HG03571 (cell line): ENCODE measurements around the gene PLSCR3.

Experiments used
- ATAC-seq: cut with Tn5 transposase; IDR thresholded peaks from one replicate; pipeline ENCODE4 v1.9.1; 2021; ENCODE audit not compliant: unreplicated experiment

The PLSCR3 gene

DNA sequence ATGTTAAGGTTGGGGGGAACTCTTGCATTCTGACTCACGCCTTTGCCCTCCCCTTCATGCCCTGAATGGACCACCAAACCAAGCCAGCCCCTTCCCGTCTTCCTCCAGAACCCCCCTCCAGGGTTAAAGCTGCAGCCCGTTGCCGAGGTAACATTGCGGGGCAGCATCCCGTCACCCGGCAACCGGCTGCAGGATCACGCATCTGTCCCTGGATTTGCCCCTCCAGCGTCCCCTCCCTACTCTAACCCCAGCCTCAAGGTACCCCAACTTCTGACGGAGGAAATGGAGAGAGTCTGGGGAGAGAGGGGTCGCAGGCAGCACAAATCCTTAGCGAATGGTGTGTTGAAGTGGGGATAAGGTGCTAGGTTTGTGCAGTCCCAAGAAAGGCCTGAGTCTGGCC lies 12.8 kb upstream of the PLSCR3 start:
- ATAC-seq = no peak

- no peak for ATAC-seq
These were observed 12.0 kb upstream of the PLSCR3 start for GRCh38 chr17:7406235-7406825.

- ATAC-seq = no peak
These were observed 11.3 kb upstream of the PLSCR3 start for GRCh38 chr17:7405350-7406234.

DNA sequence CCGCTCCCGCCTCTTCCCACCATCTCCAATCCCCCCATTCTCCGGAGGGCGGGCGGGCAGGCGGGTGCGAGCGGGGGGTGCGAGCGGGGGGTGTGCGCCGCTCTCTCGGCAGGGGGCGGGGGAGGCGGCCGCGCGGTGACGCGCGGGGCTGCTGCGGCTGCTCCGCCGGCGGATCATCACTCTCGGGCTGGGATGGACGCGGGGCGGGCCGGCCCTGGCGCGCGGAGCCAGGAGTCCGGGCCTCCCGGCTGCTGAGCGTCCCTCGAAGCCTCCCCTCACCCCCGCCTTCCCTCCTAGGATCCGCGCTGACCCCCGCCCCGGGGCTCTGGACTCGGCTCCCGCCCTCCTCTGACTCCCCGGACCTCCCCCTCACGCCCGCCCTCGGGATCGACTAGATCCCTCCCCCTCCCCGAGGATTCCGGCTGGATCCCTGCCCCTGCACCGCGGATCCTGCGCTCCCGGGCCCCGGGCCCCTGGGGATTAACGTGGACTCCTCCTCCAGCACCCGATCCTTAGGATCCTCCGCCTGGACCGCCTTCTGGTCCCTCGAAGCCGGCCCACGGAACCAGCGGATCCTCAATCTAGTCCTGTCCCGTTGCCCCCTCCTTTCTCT lies 10.5 kb upstream of the PLSCR3 start:
- peak; percentile 25 for ATAC-seq

GRCh38 chr17:7403977-7404736 lies 9.8 kb upstream of the PLSCR3 start, which contains the start of gene TMEM256:
Gene TMEM256, minus strand, starts transcription at chr17:7404097. Its CDS starts 13 bp downstream, at chr17:7404084.
- ATAC-seq = peak; percentile 84

GRCh38 chr17:7403727-7403976 lies 9.3 kb upstream of the PLSCR3 start:
- ATAC-seq = no peak

- ATAC-seq = no peak
These were observed 8.9 kb upstream of the PLSCR3 start for GRCh38 chr17:7403043-7403726.

DNA sequence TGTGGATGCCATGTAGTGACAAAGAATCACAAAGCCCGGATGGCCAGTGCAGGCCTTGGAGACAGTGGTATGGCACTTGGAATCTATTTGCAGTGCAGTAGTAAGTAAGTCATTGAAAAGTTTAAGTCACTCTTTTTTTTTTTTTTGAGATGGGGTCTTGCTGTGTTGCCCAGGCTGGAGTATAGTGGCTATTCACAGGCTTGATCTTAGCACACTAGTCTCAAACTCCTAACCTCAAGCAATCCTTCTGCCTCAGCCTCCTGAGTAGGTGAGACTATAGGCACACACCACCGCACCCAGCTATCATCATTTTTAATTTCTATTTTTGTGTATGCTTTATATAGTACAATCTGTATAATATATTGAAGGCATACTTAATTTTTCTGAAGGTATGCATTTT lies 4.3 kb upstream of the PLSCR3 start:
- no peak for ATAC-seq

DNA sequence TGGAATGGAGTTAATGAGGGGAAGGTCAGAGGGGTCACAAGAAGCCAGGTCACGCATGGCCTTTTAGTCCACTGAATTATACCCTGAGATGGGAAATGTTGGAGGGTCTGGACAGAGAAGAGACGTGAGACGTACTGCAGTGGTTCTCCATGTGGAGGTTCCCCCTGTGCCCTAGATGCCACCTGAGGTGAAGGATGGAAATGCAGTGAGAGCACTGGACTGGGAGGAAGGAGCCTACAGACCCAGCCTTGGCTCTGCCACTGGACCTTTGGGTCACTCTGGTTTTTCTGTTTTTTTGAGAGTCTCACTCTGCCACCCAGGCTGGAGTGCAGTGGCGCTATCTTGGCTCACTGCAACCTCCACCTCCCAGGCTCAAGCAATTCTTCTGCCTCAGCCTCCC lies 1.8 kb upstream of the PLSCR3 start:
- ATAC-seq = no peak

DNA sequence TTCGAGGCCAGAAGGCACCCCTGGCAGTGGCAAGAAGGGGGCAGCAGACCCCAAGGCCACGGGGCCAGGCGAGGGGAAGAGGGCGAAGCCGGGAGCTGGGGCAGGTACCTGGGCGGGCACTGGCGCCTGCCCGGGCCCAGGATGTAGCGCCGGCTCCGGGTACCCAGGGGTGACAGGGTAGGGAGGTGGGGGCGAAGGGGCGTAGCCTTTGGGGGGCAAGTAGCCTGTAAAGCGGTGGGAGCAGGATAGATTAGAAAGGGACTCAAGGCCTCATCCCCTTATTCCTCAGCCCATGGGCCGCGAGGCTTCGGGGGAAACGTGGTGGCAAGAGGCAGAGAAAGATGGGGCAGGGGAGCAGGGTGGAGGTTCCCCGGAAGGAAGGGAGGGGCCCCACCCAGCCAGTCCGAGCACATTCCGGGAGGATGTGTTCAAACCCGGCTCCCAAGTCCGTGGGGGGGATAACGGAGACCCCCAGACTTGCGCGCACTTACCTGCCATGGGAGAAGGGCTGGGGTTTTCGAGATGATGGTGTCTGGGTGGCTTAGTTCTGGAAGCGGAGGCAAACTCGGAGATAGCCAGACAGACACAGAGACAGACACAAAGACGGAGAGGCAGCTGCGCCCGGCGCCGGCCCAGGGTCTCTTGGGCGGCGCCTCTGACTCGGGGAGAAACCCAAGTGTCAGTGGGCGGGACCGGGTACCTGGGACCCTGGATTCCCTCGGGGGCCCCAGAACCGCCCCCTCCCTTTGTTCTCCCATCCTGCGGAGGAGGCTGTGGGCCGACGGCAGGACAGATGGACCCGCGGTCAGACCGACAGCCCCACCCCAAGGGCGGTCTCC lies 493 bp downstream of the PLSCR3 start:
- peak; percentile 41 for ATAC-seq

DNA sequence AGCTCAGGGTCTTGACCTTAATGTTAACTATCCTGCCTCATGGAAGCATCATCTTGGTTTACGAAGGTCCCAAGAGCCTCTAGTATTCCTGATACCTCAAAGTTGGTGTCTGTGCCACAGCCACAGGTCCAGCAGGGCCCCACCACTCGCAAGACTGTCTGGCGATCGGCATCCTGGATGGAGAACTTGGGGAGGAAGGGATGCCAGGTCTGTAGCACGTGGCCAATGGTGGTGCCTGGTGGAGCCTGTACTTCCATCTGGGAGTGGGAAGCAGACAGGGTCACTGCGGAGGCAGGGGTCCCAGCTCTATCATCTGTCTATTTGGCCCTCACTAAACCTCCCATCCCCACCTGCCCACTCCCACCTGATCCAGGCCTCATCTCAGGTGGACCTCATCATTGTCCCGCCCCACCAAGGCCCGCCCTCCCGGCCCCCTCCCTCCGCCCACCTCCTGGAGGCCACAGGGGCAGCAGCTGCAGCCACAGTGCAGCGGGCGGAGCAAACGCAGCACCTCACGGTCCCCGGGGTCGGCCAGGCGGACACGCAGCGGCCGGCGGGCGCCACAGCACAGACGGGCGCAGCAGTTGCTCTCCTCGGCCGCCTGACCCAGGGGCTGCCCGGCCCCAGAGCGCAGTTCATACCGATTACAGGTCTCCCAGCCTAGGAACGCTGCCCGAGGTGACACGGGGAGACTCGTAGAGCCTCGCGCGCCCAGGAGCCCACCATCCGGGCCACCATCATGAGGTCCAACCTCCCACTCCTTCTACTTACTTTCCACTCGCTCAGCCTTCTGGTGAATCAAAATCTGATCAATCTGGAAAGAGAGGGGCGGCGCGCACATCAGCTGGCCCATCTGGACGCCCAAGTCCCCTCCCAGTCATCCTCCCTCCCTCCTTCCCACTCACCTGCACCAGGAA lies 1.4 kb downstream of the PLSCR3 start:
- no peak for ATAC-seq

DNA sequence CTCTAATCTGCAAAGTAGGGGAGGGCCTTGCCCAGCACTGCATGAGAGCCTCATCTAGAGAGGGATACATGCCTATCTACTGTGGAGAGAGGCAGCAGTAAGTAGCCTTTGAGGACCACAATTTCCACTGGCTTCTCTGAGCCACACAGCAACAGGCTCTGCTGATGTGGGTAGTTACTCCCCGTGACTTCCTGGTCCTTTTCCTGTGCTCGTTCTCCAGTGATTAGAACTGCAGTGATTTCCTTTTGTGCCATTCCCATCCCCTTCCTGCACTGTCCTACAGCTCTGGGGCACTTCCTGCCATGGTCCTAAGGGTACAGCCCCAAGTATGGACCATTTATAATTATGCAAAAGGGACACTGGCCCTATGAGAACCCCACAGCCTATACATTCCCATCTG lies 3.0 kb downstream of the PLSCR3 start:
- ATAC-seq = no peak

GRCh38 chr17:7389924-7390910 lies 4.1 kb downstream of the PLSCR3 start:
- no peak for ATAC-seq

DNA sequence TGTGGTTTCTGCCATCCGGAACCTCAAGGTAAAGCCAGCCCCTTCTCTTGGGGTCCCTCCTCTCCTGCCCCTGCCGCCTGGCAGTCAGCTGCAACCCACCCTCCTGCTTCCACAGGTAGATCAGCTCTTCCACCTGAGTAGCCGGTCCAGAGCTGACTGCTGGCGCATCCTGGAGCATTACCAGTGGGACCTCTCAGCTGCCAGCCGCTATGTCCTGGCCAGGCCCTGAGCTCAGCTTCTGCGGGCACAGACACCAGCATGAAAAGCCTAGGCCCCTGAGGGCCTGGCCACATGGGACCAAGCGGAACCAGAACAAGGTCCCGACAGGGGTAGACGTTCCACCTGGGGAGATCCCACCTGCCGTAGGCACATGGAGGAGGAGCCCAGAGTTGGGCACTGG lies 5.5 kb downstream of the PLSCR3 start:
- ATAC-seq = no peak

GRCh38 chr17:7384489-7385081 lies 9.7 kb downstream of the PLSCR3 start:
- ATAC-seq = no peak

DNA sequence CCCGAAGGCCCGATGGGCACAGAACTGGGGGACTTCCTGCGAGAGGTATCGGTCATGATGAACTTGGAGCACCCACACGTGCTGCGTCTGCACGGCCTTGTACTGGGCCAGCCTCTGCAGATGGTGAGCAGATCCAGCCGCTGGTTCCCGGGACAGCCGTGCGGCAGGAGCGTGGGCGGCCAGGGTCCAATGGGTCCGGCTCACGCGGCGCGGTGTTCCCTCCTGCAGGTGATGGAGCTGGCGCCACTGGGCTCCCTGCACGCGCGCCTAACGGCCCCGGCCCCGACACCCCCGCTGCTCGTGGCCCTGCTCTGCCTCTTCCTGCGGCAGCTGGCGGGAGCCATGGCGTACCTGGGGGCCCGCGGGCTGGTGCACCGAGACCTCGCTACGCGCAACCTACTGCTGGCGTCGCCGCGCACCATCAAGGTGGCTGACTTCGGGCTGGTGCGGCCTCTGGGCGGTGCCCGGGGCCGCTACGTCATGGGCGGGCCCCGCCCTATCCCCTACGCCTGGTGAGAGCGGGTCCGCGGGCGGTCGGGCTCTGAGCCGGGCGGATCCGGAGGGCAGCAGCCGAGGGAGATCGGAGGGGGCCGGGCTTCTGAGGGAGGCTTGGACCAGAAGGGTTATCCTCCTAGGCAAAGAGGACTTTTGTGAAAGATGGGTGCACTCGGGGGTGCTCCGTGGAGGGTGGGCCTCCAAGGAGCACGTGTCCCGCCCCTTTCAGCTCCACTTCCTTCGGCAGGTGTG lies 10.4 kb downstream of the PLSCR3 start:
- ATAC-seq = peak; percentile 71

- no peak for ATAC-seq
These were observed 11.0 kb downstream of the PLSCR3 start for GRCh38 chr17:7383371-7383741.
